HL-60/S4 treated with retinoic acid at 250 ng/mL for 4 days and 3 days (cell line): ENCODE data around the gene SLC37A3.
"Not testable (repeated sequence)": the region's sequence is repeated elsewhere in the genome, so short reads cannot be mapped to it uniquely, and the experiment has no call there.

Experiments used
- in situ Hi-C: fragments of 300-500 bp; cut with MboI; formaldehyde crosslinking; loops from 2 replicates; pipeline ENCODE4 v1.7.0; 2022; ENCODE audit warnings: low sequenced_read_pairs

Gene SLC37A3

DNA sequence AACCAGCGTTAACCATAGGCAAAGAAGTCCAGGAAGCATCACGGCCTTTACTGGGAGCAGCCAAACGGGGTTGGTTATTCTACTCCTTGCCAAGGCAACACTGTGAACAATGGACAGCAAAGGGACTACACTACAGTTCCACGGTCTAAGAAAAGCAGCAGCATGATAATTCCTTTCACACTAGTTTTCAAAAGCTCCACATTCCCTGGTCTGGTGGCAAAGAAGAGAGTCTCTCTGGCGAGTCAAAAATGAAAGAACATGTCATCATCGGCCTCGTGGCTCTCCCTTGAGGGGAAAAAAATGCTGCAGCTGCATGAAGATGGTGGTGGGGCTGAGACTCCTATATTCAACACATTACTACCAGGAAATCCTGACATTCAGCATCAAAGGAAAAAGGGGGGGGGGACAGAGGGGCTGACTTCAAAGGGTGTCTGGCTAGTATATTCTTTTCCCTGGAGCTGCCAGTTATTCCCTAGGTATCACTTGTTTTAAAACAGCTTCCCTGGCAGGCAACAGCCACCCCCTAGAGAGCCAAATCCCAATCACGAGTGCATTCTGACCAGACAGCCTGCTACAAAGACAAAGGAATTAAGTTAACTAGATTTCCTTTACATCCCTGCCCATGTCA, 49.1 kb downstream of the SLC37A3 start:
- in situ Hi-C loops, result loop anchor here (25.0 kb wide), 1 partner anchor 337 kb away; no protein-coding TSS in a partner anchor

DNA sequence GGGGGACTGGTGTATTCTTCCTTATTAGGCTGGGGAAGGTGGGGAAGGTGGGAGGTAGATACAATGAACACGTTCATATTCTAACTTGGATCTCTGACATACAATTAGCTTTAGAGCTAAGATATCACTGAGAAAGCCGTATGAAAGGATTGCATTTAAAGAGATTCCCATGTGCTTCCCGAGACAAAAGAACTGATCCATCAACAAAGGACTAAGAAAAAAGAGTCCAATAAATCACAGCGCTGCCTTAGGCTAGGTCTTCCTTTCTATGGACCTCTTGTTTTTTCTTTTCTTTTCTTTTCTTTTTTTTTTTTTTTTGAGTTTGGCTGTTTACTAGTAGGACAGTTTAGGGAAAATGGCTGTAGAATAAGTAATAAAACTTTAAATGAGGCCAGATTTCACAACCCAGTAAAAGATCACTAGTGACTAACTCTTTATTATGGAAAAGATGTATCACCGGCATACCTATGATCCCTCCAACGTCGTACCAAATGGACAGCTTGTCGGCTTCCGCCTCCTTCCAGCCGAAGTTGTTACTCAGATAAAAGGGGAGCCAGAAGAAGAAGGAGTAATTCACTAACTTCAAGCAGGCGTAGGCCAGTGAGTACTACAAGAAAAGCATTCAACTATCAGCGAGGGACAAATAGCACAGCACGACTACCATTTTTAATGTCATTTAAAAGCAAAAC, 50.0 kb downstream of the SLC37A3 start:
- in situ Hi-C loops, result loop anchor here (25.0 kb wide), 1 partner anchor 336 kb away; no protein-coding TSS in a partner anchor

DNA sequence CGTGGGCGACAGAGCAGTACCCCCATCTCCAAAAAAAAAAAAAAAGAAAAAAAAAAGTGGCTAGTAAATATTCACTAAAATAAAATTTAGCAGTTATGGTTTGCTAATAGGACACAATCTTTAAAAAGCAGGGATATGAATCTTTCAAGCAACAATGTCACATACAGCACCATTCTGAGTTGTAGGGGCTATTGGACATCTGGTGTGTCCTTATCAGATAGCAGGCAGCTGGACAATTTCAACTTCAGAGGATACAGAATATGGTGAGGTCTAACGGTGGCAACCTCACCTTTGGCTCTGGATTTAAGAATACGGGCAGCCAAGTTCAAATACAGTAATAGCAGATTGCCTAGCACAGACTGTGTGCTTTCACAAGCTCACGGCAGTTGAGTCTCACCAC, 51.1 kb downstream of the SLC37A3 start:
- in situ Hi-C loops, result loop anchor here (25.0 kb wide), 1 partner anchor 335 kb away; no protein-coding TSS in a partner anchor

DNA sequence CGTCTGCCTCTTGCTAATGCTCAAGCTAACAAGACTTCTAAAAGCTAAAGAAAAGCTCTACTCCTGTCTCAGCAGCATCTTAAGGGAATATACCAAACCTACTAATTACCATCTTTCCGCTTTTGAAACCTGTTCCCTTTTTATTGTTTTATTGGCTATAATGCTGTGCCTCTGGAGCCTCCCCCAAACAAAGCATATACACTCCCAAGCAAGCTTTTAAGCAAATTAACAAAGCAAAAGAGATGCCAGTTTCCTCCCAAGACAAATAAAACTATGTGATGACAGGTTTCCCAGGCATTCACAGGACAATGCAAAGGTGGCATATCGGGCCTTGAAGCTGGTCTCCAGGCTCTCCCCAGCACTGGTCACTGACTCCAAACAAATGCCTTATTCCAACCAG, 52.9 kb downstream of the SLC37A3 start:
- in situ Hi-C loops, result loop anchor here (25.0 kb wide), 1 partner anchor 333 kb away; no protein-coding TSS in a partner anchor

DNA sequence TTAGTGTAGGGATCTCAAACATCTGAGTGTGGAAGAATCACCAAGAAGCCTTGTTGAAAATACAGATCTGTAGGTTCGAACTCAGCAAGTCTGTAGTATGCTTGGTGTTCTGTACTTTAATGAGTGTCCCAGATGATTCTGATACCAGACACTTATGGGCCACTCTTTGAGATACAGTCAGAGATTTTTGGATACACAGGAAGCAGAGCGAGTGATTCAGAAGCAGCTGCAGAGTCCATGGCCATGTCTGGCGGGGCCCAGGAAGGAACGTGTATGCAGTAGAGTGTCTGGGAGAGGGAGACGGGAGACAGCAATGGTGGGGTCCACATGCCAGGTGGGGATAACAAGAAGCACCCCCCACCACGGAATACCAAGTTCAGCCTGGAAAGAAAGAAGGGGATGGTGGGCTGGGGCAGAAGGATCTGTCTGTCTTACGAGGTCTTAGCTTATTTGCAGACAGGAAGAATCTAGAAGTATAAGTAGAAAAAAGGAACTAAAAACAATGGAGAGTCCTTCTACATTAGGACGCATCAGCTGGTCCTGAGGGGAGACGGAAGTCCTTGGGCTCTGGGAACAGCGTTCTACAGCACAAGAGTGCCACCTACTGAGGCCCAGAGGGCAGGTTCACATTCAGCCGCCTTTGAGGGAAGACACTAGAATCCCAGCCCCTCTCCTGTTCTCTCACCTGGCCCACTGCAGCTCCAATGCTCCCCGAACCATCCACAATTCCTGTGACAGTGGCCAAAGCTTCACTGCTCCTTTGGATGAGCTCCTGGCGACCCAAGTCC, 55.4 kb downstream of the SLC37A3 start:
- in situ Hi-C loops, result loop anchor here (25.0 kb wide), 1 partner anchor 331 kb away; no protein-coding TSS in a partner anchor

DNA sequence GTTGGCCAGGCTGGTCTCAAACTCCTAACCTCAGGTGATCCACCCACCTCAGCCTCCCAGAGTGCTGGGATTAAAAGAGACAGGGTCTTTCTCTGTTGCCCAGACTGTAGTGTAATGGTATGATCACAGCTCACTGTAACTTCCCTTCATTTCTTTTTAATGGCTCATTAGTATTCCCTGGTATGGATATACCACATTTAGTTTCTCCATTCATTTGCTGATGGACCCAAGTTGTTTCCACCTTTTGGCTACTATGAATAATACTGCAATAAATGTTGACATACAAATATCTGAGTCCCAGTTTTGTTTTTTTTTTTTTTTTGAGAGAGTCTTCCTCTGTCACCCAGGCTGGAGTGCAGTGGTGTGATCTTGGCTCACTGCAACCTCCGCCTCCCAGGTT, 59.4 kb downstream of the SLC37A3 start:
- in situ Hi-C loops, result loop anchor here (25.0 kb wide), 1 partner anchor 327 kb away; no protein-coding TSS in a partner anchor

DNA sequence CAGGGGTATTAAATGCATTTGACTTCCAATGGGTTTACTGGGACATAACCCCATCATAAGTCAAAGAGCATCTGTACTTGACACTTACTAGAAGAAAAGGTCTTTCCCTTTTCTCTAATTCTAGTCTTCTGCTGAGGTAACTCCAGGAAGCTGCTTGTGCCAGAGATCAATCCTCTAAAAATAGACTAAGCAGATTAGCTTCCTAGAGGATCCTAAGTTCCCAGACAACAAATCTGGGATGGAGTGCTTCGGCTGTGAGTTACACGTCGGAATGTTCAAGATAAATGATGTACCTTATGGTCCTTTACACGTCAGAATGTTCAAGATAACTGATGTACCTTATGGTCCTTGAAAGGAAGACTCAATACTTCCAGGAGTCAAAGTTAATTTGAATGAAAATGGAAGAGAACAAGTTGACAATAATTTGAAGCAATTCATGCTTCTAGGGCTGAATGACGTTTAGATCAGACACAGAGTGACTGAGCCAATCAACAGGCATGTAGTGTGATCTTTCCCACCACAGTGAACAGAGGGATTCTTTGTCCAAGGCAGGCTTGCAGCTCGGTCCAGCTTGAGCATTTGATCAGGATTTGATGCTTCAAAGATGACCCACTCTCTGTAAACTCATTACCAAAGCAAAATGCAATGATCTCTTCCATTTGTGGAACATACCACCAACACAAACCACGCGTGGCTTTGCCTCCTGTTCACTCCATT, 63.8 kb downstream of the SLC37A3 start:
- in situ Hi-C loops, result loop anchor here (25.0 kb wide), 1 partner anchor 322 kb away; no protein-coding TSS in a partner anchor

DNA sequence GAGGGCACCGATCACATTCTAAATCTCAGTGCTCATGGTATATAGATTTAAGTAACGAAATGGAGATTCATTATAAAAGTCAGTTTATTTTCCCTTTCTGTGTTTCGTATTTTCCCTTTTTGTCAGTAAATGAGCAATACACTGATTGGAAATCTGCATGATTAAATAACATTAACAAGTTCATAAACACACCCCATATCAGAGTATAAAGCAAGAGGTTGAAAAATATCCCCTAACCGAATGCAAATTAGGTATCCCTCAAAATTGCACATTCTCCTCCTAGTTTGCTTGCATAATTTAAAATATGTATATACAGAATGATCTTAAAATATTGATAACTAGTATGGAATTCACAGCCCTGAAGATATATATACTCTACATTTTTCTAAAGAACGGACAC, 64.6 kb downstream of the SLC37A3 start:
- in situ Hi-C loops, result loop anchor here (25.0 kb wide), 1 partner anchor 321 kb away; no protein-coding TSS in a partner anchor

DNA sequence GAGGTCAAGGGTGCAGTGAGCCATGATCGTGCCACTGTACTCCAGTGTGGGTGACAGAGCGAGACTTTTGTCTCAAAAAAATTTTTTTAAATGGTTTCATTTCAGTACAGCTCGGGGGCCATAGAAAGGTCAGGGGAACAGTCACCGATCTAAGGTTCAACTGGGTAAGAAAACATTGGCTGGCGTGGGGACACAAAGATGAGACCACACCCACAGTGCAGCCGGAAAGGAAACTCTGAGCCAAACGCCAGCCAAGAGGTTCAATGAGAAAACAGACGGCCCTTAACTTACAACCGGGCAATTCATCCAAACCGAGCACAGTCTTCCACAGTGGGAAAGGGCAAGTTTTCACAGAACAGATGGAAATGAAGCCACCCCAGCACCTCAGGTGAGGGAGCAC, 65.1 kb downstream of the SLC37A3 start:
- in situ Hi-C loops, result loop anchor here (25.0 kb wide), 1 partner anchor 321 kb away; no protein-coding TSS in a partner anchor

DNA sequence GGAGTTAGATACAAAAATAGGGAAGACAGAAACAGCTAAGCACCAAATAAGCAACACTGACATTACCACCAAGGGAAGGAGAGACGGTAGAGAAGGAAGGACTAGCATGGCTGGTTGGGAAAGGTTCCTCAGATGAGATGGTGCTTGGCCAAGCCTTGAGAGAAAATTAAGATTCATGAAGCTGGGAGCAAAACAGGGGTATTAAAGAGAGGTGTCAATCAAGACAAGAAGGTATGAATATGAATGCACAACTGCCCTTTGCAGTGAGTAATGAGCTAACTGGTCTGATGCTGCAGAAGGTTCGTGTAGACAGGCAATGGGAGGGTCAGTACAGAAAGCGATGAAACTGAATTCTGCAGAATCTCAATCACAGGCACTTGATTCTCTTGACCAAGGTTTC, 67.7 kb downstream of the SLC37A3 start:
- in situ Hi-C loops, result loop anchor here (25.0 kb wide), 1 partner anchor 318 kb away; no protein-coding TSS in a partner anchor

DNA sequence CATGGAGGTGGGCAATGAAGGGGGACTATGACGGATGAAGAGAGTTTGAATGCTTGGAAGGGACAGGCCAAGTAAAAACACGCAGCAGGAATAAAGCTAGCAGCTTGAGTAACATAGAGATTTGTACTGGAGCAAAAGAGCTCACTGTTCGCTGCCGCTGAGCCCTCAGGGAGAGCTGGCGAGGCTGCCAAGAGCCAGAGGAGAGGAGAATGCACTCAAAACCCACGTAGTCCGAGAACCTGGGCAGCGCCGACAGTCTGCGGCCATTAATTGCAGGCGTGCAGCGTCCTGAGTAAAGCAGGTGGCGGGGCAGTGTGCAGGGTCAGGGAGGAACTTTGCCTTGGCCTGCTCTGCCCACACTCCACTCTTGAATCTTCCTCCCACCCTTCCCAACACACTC, 68.2 kb downstream of the SLC37A3 start:
- in situ Hi-C loops, result loop anchor here (25.0 kb wide), 1 partner anchor 318 kb away; no protein-coding TSS in a partner anchor

DNA sequence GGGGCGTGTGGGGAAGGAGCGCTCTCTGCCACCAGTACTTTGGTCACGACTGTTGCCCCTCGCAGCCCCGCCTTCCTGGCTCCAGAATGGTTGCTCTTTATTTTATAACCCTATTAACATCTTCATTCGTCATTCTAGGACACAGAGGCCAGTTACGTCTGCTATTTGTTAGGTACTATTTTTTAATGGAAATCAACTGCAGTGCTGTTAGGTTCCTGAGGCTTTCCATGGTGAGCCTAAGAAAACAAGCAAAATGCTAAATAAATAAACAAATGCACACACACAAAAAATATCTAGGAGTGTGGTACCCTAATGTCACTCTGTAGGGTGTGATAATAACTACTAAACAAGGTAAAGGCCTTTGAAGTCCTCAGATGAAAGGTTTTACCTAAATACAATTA, 71.1 kb downstream of the SLC37A3 start:
- in situ Hi-C loops, result loop anchor here (25.0 kb wide), 1 partner anchor 315 kb away; no protein-coding TSS in a partner anchor

DNA sequence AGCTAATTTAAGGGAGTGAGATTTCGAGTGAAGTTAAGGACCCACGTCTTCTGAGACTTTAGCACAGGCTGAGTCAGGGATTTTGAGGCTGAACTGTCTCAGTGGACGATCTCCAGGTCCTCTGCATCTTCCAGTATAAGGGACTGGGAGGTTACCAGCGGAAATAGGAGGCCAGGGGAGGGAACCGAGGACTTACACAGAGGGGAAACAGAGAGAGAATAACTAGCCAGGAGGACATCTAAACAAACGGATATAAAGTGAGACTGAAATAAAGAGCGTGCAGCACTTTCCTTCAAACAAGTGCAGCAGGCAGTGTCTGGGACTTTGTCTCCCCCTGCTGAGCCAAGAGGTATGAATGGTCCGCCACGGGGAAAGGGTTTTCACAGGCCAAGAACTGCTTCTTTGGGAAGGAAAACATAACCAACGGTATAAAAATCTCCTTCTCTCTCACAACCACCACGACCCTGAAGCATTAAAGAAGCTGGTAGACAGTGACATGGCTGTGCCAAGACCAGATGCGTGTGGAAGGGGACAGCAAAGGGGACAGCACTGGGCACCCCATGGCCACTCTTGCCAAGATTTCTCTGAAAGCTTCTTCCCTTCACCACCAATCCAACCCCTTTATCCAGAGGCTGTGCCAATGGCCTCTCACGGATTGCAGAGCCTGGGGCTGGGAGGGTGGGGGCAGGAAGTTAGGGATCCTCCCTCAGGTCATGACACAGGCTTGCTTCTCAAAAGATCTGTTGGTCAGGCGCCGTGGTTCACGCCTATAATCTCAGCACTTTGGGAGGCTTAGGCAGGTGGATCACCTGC, 72.0 kb downstream of the SLC37A3 start:
- in situ Hi-C loops, result loop anchor here (25.0 kb wide), 1 partner anchor 314 kb away; no protein-coding TSS in a partner anchor

DNA sequence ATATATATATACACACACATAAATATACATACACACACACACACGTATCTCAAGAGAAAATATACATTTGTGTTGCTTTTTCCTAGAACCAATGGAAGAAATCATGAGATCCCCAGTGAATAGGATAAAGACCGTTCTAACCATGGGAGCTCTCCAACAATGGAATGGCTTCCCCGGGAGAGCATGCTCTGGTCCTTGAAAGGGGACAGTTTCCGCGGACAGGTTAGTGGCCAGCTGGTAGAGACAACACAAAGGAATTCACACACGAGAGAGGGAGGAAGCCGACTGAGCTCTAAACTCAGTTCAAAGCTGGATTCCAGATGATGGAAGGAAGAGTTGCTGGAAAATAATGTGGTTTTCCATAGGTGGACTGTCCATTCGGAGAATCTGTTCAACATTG, 72.7 kb downstream of the SLC37A3 start:
- in situ Hi-C loops, result loop anchor here (25.0 kb wide), 1 partner anchor 313 kb away; no protein-coding TSS in a partner anchor

DNA sequence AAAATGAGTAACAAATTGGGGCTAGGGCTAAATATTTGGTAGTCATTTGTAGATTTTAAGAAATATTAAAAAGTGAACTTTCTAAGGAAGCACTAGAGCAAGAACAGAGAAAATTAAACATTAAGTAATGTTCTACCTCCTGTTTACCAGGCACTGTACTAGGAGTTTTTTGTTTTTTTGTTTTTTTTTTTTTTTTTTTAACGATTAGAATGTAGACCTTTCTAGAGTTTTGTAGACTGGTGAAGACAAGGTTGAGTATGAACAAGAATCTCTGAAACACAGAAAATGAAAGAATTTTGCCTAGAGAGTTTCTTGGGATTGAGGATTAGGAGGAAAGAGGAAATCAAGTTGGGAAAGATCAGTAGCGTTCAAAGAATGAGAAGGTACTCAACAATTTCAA, 73.6 kb downstream of the SLC37A3 start:
- in situ Hi-C loops, result loop anchor here (25.0 kb wide), 1 partner anchor 312 kb away; no protein-coding TSS in a partner anchor

DNA sequence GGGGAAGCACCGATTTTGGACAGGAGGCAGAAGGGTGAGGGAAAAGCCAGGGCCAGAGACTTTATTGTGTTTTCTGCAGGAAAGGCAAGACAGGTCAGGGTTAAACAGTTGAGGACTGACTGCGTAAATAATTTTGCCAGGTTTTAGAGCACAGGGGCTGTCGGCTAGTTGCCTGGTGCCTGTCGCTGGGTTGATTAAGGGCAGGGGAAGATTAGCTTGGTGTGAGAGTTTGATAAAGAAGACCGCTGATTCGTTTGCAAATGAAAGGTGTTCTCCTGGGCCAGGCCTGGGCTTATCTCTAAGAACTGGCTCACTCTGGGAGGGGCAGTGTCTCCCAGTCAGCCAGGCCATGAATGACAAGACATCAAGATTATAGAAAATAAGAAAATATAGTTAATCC, 75.6 kb downstream of the SLC37A3 start:
- in situ Hi-C loops, result no loop called here

DNA sequence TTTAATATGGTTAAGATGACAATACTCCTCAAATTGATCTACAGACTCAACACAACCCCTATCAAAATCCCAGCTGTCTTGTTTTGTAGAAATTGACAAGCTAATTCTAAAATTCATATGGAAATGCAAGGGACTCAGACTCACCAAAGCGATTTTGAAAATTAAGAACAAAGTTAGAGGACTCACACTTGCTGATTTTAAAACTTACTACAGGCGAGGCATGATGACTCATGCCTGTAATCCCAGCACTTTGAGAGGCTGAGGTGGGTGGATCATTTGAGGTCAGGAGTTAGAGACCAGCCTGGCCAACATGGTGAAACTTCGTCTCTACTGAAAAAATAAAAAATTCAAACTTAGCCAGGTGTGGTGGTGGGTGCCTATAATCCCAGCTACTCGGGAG, 78.3 kb downstream of the SLC37A3 start:
- in situ Hi-C loops, result not testable (repeated sequence)

DNA sequence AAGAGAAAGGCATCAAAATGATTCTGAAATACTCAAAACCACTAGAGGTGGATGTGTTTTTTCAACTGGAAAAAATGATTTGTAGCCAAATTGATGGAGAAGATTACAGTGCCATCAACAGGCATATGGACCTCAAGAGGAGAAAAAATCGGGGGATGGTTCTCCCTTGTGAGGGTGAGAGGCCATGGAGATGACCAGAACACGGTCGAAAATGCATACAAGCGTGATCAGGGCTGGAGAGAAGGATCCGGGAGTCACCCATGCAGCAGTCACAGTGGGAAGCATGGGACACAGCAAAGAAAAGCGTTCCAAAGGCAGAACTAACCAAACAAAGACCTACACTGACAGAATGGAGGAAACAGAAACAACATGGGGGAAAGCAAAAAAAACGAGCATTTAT, 80.3 kb downstream of the SLC37A3 start:
- in situ Hi-C loops, result no loop called here

DNA sequence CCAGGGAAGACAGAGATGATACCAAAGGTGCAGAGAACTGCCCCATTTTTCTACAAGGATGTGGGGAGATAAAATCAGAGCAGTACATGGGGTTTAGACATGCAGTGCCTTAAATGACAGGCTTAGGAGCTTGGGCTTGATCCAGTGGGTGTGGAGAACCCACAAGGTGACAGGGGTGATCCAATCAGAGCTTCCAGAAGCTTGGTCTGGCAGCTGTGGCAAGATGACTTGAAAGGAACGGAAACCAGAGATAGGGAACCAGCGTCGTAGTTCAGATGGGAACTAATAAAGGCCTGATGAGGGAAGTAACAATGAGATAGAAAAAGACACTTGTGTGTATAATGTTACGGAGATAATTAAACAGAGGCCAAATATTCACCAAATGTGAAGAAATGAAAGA, 80.7 kb downstream of the SLC37A3 start:
- in situ Hi-C loops, result no loop called here
